RWPE2 (cell line): ENCODE measurements around the gene SELENON.

Experiments
- ATAC-seq: fragments of 200-7000 bp; cut with Tn5 transposase; 3 replicates; pipeline ENCODE4 v1.9.1; 2021; ENCODE audit warnings: low read depth
- DNase-seq: peaks from one replicate; pipeline ENCODE4 v3.0.0-alpha.2; 2020; ENCODE audit warnings: low spot score
- H3K27ac ChIP-seq: fragments of 450-650 bp; 2 replicates; pipeline ENCODE4 v1.5.1; 2017; ENCODE audit warnings: mild to moderate bottlenecking; ENCODE audit not compliant: poor library complexity, severe bottlenecking
- H3K27me3 ChIP-seq: fragments of 250-450 bp; sonication (Bioruptor Pico); 2 replicates; pipeline ENCODE4 v1.5.1; 2021; ENCODE audit warnings: mild to moderate bottlenecking, moderate library complexity; ENCODE audit not compliant: insufficient read depth, poor library complexity, severe bottlenecking
- H3K36me3 ChIP-seq: fragments of 250-450 bp; sonication (Bioruptor Pico); 2 replicates; pipeline ENCODE4 v1.5.1; 2020; ENCODE audit warnings: low read depth, mild to moderate bottlenecking, moderate library complexity
- H3K4me1 ChIP-seq: fragments of 250-450 bp; sonication (Bioruptor Pico); 2 replicates; pipeline ENCODE4 v1.5.1; 2021; ENCODE audit warnings: mild to moderate bottlenecking, moderate library complexity; ENCODE audit not compliant: insufficient read depth, poor library complexity, severe bottlenecking
- H3K4me3 ChIP-seq: fragments of 250-450 bp; sonication (Bioruptor Pico); 2 replicates; pipeline ENCODE4 v1.5.1; 2021; ENCODE audit warnings: mild to moderate bottlenecking, moderate library complexity; ENCODE audit not compliant: severe bottlenecking
- H3K9me3 ChIP-seq: fragments of 250-450 bp; sonication (Bioruptor Pico); 2 replicates; pipeline ENCODE4 v1.5.1; 2021; ENCODE audit warnings: mild to moderate bottlenecking, moderate library complexity; ENCODE audit not compliant: severe bottlenecking
- TF ChIP-seq, protein P1 (sequence below): fragments of 450-650 bp; IDR thresholded peaks from one replicate; pipeline ENCODE4 v1.5.1; 2017; ENCODE audit warnings: mild to moderate bottlenecking, moderate library complexity; ENCODE audit not compliant: poor library complexity, severe bottlenecking

SELENON gene

DNA sequence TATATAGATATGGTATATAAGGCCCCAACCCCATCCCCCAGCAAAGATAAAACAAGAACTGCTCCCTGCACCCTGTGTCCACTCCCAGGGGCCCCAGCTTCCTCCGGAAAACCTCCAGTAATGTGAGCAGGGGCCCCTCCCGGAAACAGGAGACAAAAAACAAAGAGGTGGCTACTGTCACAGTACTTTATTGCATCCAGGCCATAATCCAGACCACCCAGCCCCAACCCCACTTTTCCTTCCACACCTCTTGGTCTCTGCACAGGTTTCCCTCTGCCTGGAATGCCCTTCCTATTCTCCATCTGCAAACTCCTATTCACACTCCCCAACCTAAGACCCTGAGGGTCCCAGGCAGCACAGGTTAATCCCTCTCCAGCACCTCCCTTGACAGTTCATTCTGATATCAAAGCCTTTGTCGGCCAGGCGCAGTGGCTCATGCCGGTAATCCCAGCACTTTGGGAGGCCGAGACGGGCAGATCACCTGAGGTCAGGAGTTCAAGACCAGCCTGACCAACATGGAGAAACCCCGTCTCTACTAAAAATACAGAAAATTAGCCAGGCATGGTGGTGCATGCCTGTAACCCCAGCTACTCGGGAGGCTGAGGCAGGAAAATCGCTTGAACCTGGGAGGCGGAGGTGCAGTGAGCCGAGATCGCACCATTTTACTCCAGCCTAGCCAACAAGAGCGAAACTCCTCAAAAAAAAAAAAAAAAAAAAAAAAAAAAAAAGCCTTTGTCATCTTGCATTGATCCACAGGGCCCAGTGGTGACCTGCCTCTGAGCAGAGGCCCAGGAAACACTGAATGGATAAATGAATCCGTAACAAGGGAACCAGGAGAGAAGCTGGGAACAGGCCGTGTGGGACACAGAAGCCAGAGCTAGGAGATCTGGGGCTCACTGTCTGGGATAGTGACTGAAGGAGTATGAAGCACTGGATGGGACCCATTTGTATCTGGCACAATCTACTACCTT lies 61.6 kb downstream of the SELENON start:
- ATAC-seq (no peak), DNase-seq (no peak)
- Histone ChIP-seq H3K4me3 (no peak overlapping the region), H3K36me3 (peaks cover 16% of the 10 kb centered on the region), H3K27ac (peak overlapping the region; percentile 60), H3K4me1 (peaks cover 14% of the 10 kb centered on the region), H3K9me3 (peaks cover 1% of the 10 kb centered on the region), H3K27me3 (no peaks in the 10 kb centered on the region)
- TF ChIP-seq, protein P1, sequence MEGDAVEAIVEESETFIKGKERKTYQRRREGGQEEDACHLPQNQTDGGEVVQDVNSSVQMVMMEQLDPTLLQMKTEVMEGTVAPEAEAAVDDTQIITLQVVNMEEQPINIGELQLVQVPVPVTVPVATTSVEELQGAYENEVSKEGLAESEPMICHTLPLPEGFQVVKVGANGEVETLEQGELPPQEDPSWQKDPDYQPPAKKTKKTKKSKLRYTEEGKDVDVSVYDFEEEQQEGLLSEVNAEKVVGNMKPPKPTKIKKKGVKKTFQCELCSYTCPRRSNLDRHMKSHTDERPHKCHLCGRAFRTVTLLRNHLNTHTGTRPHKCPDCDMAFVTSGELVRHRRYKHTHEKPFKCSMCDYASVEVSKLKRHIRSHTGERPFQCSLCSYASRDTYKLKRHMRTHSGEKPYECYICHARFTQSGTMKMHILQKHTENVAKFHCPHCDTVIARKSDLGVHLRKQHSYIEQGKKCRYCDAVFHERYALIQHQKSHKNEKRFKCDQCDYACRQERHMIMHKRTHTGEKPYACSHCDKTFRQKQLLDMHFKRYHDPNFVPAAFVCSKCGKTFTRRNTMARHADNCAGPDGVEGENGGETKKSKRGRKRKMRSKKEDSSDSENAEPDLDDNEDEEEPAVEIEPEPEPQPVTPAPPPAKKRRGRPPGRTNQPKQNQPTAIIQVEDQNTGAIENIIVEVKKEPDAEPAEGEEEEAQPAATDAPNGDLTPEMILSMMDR: no peak

DNA sequence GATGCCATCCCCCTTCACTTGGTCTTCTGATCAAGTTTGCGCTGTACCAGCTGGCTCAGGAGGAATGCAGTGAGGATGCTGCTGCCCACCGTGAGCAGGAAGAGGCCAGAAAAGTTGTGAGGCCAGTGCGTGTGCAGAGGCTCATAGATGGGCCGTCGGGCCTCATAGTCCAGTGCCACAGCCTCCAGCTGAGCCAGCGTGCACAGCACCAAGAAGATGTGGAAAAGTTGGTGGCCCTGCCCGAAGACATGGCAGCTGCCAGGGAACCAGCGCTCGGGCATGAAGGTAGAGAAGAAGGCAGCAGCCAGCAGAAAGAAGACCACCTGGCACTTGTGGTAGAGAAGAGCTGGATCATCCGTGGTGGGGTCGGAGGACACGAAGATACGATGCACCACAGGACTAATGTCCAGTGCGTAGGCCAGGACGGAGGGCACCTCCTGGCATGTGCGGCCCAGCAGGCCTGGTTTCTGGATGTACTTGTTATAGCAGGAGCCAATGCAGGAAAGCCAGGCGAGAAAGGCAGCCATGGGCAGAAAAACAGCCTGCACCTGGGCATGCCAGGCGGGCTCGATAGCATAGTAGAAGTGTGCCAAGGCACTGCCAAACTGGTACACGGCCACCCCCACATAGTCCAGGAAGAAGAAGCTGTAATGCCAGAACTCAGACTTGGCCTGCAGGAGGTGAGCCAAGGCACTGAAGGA lies 62.9 kb downstream of the SELENON start:
- Histone ChIP-seq H3K9me3 (peaks cover 1% of the 10 kb centered on the region), H3K36me3 (peaks cover 23% of the 10 kb centered on the region), H3K4me3 (no peak overlapping the region), H3K27me3 (no peaks in the 10 kb centered on the region), H3K27ac (no peak overlapping the region), H3K4me1 (peaks cover 12% of the 10 kb centered on the region)
- ATAC-seq (no peak), DNase-seq (no peak)
- TF ChIP-seq, protein P1: no peak

DNA sequence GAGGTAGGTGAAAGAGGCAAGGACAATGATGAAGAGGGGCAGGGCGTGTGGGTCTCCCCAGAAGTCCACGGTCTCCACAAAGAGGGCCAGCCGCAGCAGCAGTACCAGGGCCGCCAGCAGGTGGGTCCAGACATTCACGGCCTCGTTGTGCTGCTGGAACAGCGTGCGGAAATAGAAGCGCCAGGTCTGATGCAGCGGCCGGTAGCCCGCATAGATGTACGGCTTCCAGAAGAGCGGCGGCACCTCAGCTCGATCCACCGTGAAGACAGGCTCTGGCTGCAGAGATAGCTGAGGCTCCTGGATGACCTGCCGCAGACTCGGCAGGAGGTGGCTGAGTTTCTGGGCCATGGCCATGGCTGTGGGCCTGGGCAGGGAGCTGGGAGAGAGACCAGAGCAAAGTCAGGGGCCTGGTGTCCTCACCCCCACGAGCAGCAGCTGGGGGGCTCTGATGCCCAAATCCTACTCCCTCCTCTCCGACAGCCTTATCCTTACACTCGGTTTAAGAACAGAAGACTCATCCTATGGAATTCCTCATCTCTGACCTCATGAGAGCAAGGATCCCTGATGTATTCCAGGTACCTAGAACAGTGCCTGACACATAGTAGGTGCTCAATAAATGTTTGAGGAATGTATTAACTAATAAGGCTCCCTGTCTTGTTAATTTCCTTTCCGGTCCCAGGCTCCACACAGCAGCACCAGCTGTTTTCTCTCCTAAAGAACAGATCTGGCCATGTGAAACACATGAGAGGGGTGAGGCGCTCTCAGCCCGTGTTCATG lies 63.7 kb downstream of the SELENON start:
- ATAC-seq: no peak
- H3K36me3 ChIP-seq: peaks cover 28% of the 10 kb centered on the region
- peaks cover 1% of the 10 kb centered on the region for H3K9me3 ChIP-seq
- TF ChIP-seq, protein P1: no peak
- H3K27ac ChIP-seq: no peak overlapping the region
- no peaks in the 10 kb centered on the region for H3K27me3 ChIP-seq
- peak; percentile 45 for DNase-seq
- peaks cover 7% of the 10 kb centered on the region for H3K4me1 ChIP-seq
- no peak overlapping the region for H3K4me3 ChIP-seq

DNA sequence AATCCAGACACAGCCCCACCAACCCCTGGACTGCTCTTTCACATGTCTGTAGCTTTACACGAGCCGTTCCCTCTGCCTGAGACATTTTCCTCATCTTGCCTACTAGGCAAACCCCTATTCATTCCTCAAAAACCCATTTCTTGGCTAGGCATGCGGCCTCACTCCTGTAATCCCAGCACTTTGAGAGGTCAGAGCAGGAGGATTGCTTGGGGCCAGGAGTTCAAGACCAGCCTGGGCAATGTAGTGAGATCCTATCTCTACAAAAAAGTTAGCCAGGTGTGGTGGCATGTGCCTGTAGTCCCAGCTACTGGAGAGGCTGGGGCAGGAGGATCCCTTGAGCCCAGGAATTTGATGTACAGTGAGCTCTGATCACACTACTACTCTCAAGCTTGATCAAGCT lies 64.4 kb downstream of the SELENON start:
- DNase-seq (no peak), ATAC-seq (no peak)
- H3K27ac ChIP-seq: no peak overlapping the region

More for the DNA sequence above, 64.4 kb downstream of the SELENON start:
- no peak overlapping the region for H3K4me3 ChIP-seq
- H3K9me3 ChIP-seq: peaks cover 1% of the 10 kb centered on the region
- no peaks in the 10 kb centered on the region for H3K27me3 ChIP-seq
- H3K36me3 ChIP-seq: peaks cover 35% of the 10 kb centered on the region
- TF ChIP-seq, protein P1: no peak
- peaks cover 7% of the 10 kb centered on the region for H3K4me1 ChIP-seq
